ENCODE data around the gene AGR2.
"Not testable (repeated sequence)": the region's sequence is repeated elsewhere in the genome, so short reads cannot be mapped to it uniquely, and the experiment has no call there.

The AGR2 gene

GRCh38 chr7:16776053-16776452 is 28.7 kb downstream of the AGR2 start:
- CTCF ChIA-PET = interaction anchor here (2.0 kb wide), 1 partner anchor 25 kb away, joined by 5 read pairs; no protein-coding TSS in a partner anchor
- POLR2A ChIA-PET = no interaction called here
- no peak for DNase-seq (ENCODE audit: low read depth, low spot score)
- no peak overlapping the region for H3K4me3 ChIP-seq (ENCODE audit: low read depth, low read length)
- TF ChIP-seq, protein P1, sequence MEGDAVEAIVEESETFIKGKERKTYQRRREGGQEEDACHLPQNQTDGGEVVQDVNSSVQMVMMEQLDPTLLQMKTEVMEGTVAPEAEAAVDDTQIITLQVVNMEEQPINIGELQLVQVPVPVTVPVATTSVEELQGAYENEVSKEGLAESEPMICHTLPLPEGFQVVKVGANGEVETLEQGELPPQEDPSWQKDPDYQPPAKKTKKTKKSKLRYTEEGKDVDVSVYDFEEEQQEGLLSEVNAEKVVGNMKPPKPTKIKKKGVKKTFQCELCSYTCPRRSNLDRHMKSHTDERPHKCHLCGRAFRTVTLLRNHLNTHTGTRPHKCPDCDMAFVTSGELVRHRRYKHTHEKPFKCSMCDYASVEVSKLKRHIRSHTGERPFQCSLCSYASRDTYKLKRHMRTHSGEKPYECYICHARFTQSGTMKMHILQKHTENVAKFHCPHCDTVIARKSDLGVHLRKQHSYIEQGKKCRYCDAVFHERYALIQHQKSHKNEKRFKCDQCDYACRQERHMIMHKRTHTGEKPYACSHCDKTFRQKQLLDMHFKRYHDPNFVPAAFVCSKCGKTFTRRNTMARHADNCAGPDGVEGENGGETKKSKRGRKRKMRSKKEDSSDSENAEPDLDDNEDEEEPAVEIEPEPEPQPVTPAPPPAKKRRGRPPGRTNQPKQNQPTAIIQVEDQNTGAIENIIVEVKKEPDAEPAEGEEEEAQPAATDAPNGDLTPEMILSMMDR (IDR thresholded peaks at IDR 0.05; ENCODE audit: insufficient read depth, low read length, missing control alignments) = no peak

- ChIA-PET CTCF (interaction anchor here (1.2 to 2.0 kb wide), 2 partner anchors 25 to 26 kb away, joined by 3 to 5 read pairs; no protein-coding TSS in a partner anchor), POLR2A (no interaction called here)
Measured at GRCh38 chr7:16774986-16775385, 29.8 kb downstream of the AGR2 start.

DNA sequence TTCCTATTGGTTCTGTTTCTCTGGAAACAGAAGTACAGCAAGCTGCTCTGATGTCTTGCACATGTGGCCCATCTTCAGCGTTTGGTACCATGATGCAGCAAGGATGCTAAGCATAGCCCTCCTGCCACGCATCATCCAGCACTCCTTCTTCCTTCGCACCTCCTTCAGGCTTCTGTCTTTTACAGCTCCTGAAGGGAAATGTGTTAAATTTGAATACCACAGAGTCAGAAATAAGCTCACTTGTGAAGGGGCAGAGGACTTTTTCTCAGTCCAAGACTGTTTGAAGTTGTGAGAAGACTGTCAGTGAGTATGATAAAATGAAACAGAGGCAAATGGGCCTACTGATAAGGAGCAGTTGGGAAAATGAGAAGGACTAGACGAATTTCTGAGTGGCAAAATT is 30.5 kb downstream of the AGR2 start:
- no peak overlapping the region for H3K4me3 ChIP-seq (ENCODE audit: low read depth, low read length)
- POLR2A ChIA-PET = no interaction called here
- CTCF ChIA-PET = interaction anchor here (1.2 to 2.0 kb wide), 2 partner anchors 26 to 27 kb away, joined by 3 to 5 read pairs; no protein-coding TSS in a partner anchor
- TF ChIP-seq, protein P1 (IDR thresholded peaks at IDR 0.05; ENCODE audit: insufficient read depth, low read length, missing control alignments) = no peak
- DNase-seq (ENCODE audit: low read depth, low spot score) = no peak

More at GRCh38 chr7:16774986-16775385, 29.8 kb downstream of the AGR2 start:
- no peak overlapping the region for H3K4me3 ChIP-seq (ENCODE audit: low read depth, low read length)
- DNase-seq (ENCODE audit: low read depth, low spot score) = no peak
- TF ChIP-seq, protein P1 (IDR thresholded peaks at IDR 0.05; ENCODE audit: insufficient read depth, low read length, missing control alignments) = no peak

GRCh38 chr7:16773884-16774283 is 30.9 kb downstream of the AGR2 start:
- no peak for DNase-seq (ENCODE audit: low read depth, low spot score)
- CTCF ChIA-PET = interaction anchor here (1.2 kb wide), 1 partner anchor 26 kb away, joined by 3 read pairs; no protein-coding TSS in a partner anchor
- TF ChIP-seq, protein P1 (IDR thresholded peaks at IDR 0.05; ENCODE audit: insufficient read depth, low read length, missing control alignments) = no peak
- POLR2A ChIA-PET = no interaction called here
- no peak overlapping the region for H3K4me3 ChIP-seq (ENCODE audit: low read depth, low read length)

DNA sequence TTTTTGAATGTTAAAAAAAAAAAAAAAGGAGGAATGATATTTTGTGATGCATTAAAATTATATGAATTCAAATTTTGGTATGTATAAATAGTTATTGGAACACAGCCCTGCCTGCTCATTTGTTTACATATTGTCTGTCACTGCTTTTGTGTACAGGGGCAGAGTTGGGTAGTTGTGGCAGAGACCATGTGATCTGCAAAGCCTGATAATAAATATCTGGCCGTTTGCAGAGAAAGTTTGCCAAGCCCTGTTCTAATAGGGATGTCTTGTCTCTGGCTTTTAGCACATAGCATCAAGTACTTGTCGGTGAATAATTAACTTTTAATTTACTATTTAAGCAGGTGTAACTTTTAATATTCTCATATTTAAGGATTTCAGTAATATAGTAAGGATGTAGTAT is 31.5 kb downstream of the AGR2 start:
- no peak for DNase-seq (ENCODE audit: low read depth, low spot score)
- no peak overlapping the region for H3K4me3 ChIP-seq (ENCODE audit: low read depth, low read length)
- TF ChIP-seq, protein P1 (IDR thresholded peaks at IDR 0.05; ENCODE audit: insufficient read depth, low read length, missing control alignments) = no peak
- CTCF ChIA-PET = no interaction called here
- POLR2A ChIA-PET = no interaction called here

DNA sequence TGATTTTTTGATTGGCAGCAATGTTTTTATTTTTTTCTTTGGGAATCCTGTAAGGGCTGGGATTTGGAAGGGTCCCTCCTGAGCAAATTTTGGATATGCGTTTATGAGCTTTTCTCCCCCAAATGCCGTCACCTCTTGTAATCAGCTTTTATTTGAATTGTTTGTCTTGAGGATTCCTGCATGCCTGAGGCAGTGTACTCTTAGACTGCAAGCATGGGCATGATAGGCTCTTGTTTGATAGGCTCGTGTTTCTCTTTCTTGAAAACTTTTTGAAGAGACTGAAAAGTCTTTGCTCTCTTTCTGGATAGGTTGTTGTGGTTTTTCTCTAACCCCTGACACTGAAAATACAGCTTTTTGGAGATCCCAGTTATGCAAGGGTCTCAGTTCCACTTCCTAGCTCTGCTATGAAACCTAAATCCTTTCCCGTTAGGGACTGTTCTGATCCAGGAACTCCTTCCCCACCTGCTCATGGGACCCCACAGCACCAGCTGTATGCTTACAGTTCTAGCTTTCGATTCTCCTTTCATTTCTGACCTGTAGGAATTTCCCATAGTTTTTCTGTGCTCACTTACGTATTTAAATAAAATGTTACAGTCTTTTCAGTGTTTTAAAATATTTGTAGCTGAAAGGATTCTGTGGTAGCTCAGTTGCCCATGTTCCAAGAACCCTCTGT is 34.0 kb downstream of the AGR2 start:
- H3K4me3 ChIP-seq (ENCODE audit: low read depth, low read length) = no peak overlapping the region
- no peak for DNase-seq (ENCODE audit: low read depth, low spot score)
- ChIA-PET CTCF (interaction anchor here (1.0 to 1.9 kb wide), 5 partner anchors 16 to 150 kb away, joined by 3 to 4 read pairs (median 3); no protein-coding TSS in a partner anchor), POLR2A (no interaction called here)
- TF ChIP-seq, protein P1 (IDR thresholded peaks at IDR 0.05; ENCODE audit: insufficient read depth, low read length, missing control alignments) = no peak

DNA sequence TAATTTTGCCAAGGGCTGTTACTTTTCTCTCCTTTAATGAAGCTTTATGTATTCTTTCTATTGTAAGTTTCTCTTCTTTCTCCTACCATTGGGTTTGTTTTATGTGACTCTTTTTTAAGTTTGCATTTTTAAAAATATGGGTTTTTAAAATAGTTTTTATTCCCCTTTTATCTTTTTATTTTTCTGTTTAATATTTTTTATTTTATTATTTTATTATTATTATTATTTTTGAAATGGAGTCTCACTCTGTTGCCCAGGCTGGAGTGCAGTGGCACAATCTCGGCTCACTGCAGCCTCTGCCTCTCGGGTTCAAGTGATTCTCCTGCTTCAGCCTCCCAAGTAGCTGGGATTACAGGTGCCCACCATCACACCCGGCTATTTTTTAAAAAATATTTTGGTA is 34.8 kb downstream of the AGR2 start:
- H3K4me3 ChIP-seq (ENCODE audit: low read depth, low read length); POLR2A ChIA-PET; DNase-seq (ENCODE audit: low read depth, low spot score): not testable (repeated sequence)
- CTCF ChIA-PET = interaction anchor here (1.1 to 1.9 kb wide), 4 partner anchors 10 to 151 kb away, joined by 3 to 4 read pairs (median 3); no protein-coding TSS in a partner anchor

Measured in AG04449 (cell line).